NCI-H1694 (cell line): ENCODE results near the gene ZBED4.

Source experiments
- DNase-seq: peaks from one replicate; lab custom pipeline; 2025; lab: John Stamatoyannopoulos, UW

Gene ZBED4

GRCh38 chr22:49920859-49921258 lies 67.2 kb downstream of the ZBED4 start:
- DNase-seq = no peak

GRCh38 chr22:49921508-49922278 lies 68.0 kb downstream of the ZBED4 start:
- DNase-seq = no peak

- no peak for DNase-seq
These were observed 68.8 kb downstream of the ZBED4 start for GRCh38 chr22:49922484-49922883.

GRCh38 chr22:49922926-49923325 lies 69.3 kb downstream of the ZBED4 start:
- no peak for DNase-seq

GRCh38 chr22:49923445-49923844 lies 69.8 kb downstream of the ZBED4 start:
- no peak for DNase-seq

- DNase-seq = no peak
These were observed 70.6 kb downstream of the ZBED4 start for GRCh38 chr22:49924113-49924833.

GRCh38 chr22:49925525-49926128 lies 72.0 kb downstream of the ZBED4 start:
- no peak for DNase-seq

GRCh38 chr22:49926916-49927315 lies 73.3 kb downstream of the ZBED4 start:
- DNase-seq = no peak

GRCh38 chr22:49927483-49928184 lies 74.0 kb downstream of the ZBED4 start:
- no peak for DNase-seq

- DNase-seq = no peak
These were observed 74.5 kb downstream of the ZBED4 start for GRCh38 chr22:49928185-49928495.

GRCh38 chr22:49928555-49929210 lies 75.0 kb downstream of the ZBED4 start:
- DNase-seq = no peak

GRCh38 chr22:49929211-49929979 lies 75.8 kb downstream of the ZBED4 start:
- DNase-seq = no peak

- DNase-seq = no peak
These were observed 76.4 kb downstream of the ZBED4 start for GRCh38 chr22:49929994-49930575.

- peak; percentile 41 for DNase-seq
These were observed 77.2 kb downstream of the ZBED4 start for GRCh38 chr22:49930596-49931412.

- no peak for DNase-seq
These were observed 79.9 kb downstream of the ZBED4 start for GRCh38 chr22:49933236-49934159.

- peak; percentile 17 for DNase-seq
These were observed 80.7 kb downstream of the ZBED4 start for GRCh38 chr22:49934160-49934890.

- DNase-seq = peak; percentile 49
These were observed 81.4 kb downstream of the ZBED4 start for GRCh38 chr22:49934891-49935557.

- DNase-seq = peak; percentile 43
These were observed 81.9 kb downstream of the ZBED4 start for GRCh38 chr22:49935561-49935960.
